ENCODE measurements around the gene MTMR6. TPM values are rescaled to one million over a fixed set of nuclear protein-coding genes. Genes with fewer than 3 reads are reported as not detected.

Gene MTMR6
- total RNA-seq, 6 experiments from 2014 or later = 23.5 to 31.0 (median 28.4) TPM

DNA sequence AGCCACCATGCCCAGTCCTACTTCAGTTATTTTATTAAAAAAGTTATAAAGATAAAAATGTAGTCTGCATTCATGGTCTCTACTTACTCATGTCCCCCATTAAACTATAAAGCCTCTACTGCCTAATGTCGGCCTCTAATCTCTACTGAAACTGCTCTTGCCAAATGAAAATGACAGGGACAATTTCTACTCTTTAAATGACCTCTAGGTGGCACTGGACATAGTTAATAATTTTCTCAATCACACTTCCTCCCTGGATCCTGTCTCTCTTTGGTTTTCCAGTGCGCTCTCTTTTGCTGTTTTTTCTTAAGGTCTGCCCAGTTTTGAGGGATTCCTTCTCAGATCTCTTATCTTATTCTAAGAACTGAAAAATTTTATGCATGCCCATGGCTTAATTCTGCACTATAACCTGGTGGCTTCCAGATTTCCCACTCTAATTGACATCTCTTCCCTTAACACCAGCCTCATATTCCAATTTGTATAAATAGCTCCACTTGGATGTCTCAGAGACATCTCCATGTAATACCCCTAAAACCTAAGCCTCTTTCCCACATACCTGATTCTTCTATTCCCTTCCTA lies 54.3 kb downstream of the MTMR6 start:
- peak; percentile 41 for DNase-seq
- no peak overlapping the region for H3K27ac Mint-ChIP-seq
- TF ChIP-seq, protein P1, sequence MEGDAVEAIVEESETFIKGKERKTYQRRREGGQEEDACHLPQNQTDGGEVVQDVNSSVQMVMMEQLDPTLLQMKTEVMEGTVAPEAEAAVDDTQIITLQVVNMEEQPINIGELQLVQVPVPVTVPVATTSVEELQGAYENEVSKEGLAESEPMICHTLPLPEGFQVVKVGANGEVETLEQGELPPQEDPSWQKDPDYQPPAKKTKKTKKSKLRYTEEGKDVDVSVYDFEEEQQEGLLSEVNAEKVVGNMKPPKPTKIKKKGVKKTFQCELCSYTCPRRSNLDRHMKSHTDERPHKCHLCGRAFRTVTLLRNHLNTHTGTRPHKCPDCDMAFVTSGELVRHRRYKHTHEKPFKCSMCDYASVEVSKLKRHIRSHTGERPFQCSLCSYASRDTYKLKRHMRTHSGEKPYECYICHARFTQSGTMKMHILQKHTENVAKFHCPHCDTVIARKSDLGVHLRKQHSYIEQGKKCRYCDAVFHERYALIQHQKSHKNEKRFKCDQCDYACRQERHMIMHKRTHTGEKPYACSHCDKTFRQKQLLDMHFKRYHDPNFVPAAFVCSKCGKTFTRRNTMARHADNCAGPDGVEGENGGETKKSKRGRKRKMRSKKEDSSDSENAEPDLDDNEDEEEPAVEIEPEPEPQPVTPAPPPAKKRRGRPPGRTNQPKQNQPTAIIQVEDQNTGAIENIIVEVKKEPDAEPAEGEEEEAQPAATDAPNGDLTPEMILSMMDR (IDR thresholded peaks at IDR 0.05) = peak; percentile 81

GRCh38 chr13:25231517-25231916 lies 55.8 kb downstream of the MTMR6 start:
- peaks cover 8% of the 10 kb centered on the region for H3K27me3 Mint-ChIP-seq (ENCODE audit: insufficient read depth)
- H3K4me1 Mint-ChIP-seq (ENCODE audit: low read depth) = peaks cover 4% of the 10 kb centered on the region; the same call in 1 of the 2 replicates
- DNase-seq = no peak
- H3K4me3 Mint-ChIP-seq = no peak overlapping the region
- TF ChIP-seq, protein P1 (IDR thresholded peaks at IDR 0.05) = no peak
- no peaks in the 10 kb centered on the region for H3K36me3 Mint-ChIP-seq (ENCODE audit: low read depth)
- H3K27ac Mint-ChIP-seq = no peak overlapping the region
- no peaks in the 10 kb centered on the region for H3K9me3 Mint-ChIP-seq

More for the DNA sequence above, 54.3 kb downstream of the MTMR6 start:
- peaks cover 8% of the 10 kb centered on the region for H3K27me3 Mint-ChIP-seq (ENCODE audit: insufficient read depth)
- peaks cover 4% of the 10 kb centered on the region; the same call in 1 of the 2 replicates for H3K4me1 Mint-ChIP-seq (ENCODE audit: low read depth)
- no peaks in the 10 kb centered on the region for H3K9me3 Mint-ChIP-seq
- no peak overlapping the region for H3K4me3 Mint-ChIP-seq
- no peaks in the 10 kb centered on the region for H3K36me3 Mint-ChIP-seq (ENCODE audit: low read depth)

GRCh38 chr13:25227690-25228089 lies 59.6 kb downstream of the MTMR6 start:
- peaks cover 4% of the 10 kb centered on the region; the same call in 1 of the 2 replicates for H3K4me1 Mint-ChIP-seq (ENCODE audit: low read depth)
- TF ChIP-seq, protein P1 (IDR thresholded peaks at IDR 0.05) = no peak
- H3K36me3 Mint-ChIP-seq (ENCODE audit: low read depth) = no peaks in the 10 kb centered on the region
- H3K9me3 Mint-ChIP-seq = no peaks in the 10 kb centered on the region
- H3K27ac Mint-ChIP-seq = no peak overlapping the region
- H3K4me3 Mint-ChIP-seq = no peak overlapping the region
- DNase-seq = no peak
- peaks cover 13% of the 10 kb centered on the region for H3K27me3 Mint-ChIP-seq (ENCODE audit: insufficient read depth)

- Mint-ChIP-seq H3K4me1 (ENCODE audit: low read depth) (peaks cover 4% of the 10 kb centered on the region; the same call in 1 of the 2 replicates), H3K27ac (no peak overlapping the region), H3K4me3 (no peak overlapping the region), H3K9me3 (no peaks in the 10 kb centered on the region), H3K36me3 (ENCODE audit: low read depth) (no peaks in the 10 kb centered on the region), H3K27me3 (ENCODE audit: insufficient read depth) (peaks cover 15% of the 10 kb centered on the region)
- TF ChIP-seq, protein P1 (IDR thresholded peaks at IDR 0.05) = no peak
- no peak for DNase-seq
Observed at GRCh38 chr13:25225970-25226369, 61.3 kb downstream of the MTMR6 start.

DNA sequence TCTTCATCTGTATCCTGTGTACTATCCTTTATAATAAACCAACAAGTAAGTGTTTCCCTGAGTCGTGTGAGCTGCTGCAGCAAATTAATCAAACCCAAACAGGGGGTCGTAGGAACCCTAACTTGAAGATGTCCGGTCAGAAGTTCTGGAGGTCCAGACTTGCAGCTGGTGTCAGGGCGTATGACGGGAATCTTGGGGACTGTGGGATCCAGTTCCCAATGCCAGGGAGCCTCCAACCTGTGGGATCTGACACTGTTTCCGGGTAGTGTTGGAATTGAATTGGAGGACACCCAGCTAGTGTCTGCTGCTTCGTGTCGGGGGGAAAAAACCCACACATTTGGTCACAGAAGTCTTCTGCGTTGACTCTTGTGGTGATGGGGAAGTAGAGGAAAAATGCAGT lies 63.1 kb downstream of the MTMR6 start:
- no peak for DNase-seq
- Mint-ChIP-seq H3K27ac (no peak overlapping the region), H3K4me1 (ENCODE audit: low read depth) (no peaks in the 10 kb centered on the region), H3K4me3 (no peak overlapping the region), H3K9me3 (no peaks in the 10 kb centered on the region), H3K36me3 (ENCODE audit: low read depth) (no peaks in the 10 kb centered on the region), H3K27me3 (ENCODE audit: insufficient read depth) (peaks cover 16% of the 10 kb centered on the region)
- TF ChIP-seq, protein P1 (IDR thresholded peaks at IDR 0.05) = no peak
